ENCODE measurements around the gene SNCAIP. TPM values are rescaled to one million over a fixed set of nuclear protein-coding genes. Genes with fewer than 3 reads are reported as not detected.

The SNCAIP gene
- total and polyA plus RNA-seq, 2 of the 4 experiments (the other 2 are of a cell fraction): 15.3 to 19.0 TPM

GRCh38 chr5:122330881-122331280, 18.8 kb downstream of the SNCAIP start:
- Histone ChIP-seq H2AK5ac (ENCODE audit: low read depth, low read length) (no peak overlapping the region), H3K18ac (ENCODE audit: low read depth, low read length) (no peak overlapping the region), H4K5ac (ENCODE audit: low read depth, low read length) (no peak overlapping the region), H2BK5ac (ENCODE audit: low read depth, low read length, poor library complexity, severe bottlenecking) (no peak overlapping the region), H4K20me1 (ENCODE audit: insufficient read depth, low read length) (no peaks in the 10 kb centered on the region), H3K9ac (ENCODE audit: low read depth, low read length) (no peak overlapping the region), H2BK15ac (ENCODE audit: low read depth, low read length) (no peak overlapping the region), H3K4ac (ENCODE audit: low read depth, low read length) (no peak overlapping the region), H4K91ac (ENCODE audit: insufficient read depth, low read depth, low read length) (no peak overlapping the region), H3K4me2 (ENCODE audit: low read depth, low read length) (no peak overlapping the region), H3K79me1 (ENCODE audit: low read depth in 1 of 2, low read length in 2 of 2) (peaks cover 14 to 26% of the 10 kb centered on the region in 2 experiments; a peak in 3 of 4 replicates), H4K8ac (ENCODE audit: low read depth in 2 of 2, low read length in 2 of 2) (no peak overlapping the region), H2BK20ac (ENCODE audit: low read depth, low read length) (no peak overlapping the region), H3K9me1 (ENCODE audit: insufficient read depth, low read length) (peaks cover 7% of the 10 kb centered on the region; the same call in 1 of the 2 replicates), H2AK9ac (replicated peaks; ENCODE audit: low read depth, low read length, poor library complexity) (no peak overlapping the region), H3K14ac (replicated peaks; ENCODE audit: low read depth, low read length) (no peak overlapping the region), H2AFZ (replicated peaks; ENCODE audit: low read length, poor library complexity) (no peak overlapping the region), H3K4me1 (ENCODE audit: control insufficient read depth, insufficient read depth, low read length) (peaks cover 5% of the 10 kb centered on the region), H3K9me3 (ENCODE audit: control insufficient read depth, insufficient read depth, low read length) (no peaks in the 10 kb centered on the region), H3K23ac (ENCODE audit: low read depth, low read length) (no peak overlapping the region), H3K27ac (ENCODE audit: insufficient read depth, low read length) (no peak overlapping the region), H3K36me3 (ENCODE audit: control insufficient read depth, insufficient read depth, low read length) (no peaks in the 10 kb centered on the region), H3K27me3 (ENCODE audit: control insufficient read depth, insufficient read depth, low read length) (no peaks in the 10 kb centered on the region), H2BK120ac (ENCODE audit: low read depth, low read length) (no peak overlapping the region), H3K56ac (ENCODE audit: extremely low read depth, insufficient read depth, low read length) (no peak overlapping the region), H3K4me3 (ENCODE audit: insufficient read depth, low read depth, low read length) (no peak overlapping the region)
- ATAC-seq (ENCODE audit: low read depth) (no peak), DNase-seq (no peak)
- BruUV-seq (replicated peaks): no TSS peak
- POLR2A ChIA-PET (ENCODE audit: unreplicated experiment): no interaction called here
- dilution Hi-C loops (cut with HindIII; ENCODE audit: low sequenced_read_pairs, unreplicated experiment) (no loop called here), in situ Hi-C loops (cut with MboI; ENCODE audit: low sequenced_read_pairs) (no loop called here), intact Hi-C loops (cut with micrococcal nuclease) (no loop called here)
- WGBS, 2 experiments (ENCODE audit: extremely low coverage in 2 of 2, insufficient read length in 1 of 2): 100% methylated on average over 3 of the region's 6 CpGs; no CpG with 5 or more reads in 1 of the 2 experiments
- TF ChIP-seq, protein P1, sequence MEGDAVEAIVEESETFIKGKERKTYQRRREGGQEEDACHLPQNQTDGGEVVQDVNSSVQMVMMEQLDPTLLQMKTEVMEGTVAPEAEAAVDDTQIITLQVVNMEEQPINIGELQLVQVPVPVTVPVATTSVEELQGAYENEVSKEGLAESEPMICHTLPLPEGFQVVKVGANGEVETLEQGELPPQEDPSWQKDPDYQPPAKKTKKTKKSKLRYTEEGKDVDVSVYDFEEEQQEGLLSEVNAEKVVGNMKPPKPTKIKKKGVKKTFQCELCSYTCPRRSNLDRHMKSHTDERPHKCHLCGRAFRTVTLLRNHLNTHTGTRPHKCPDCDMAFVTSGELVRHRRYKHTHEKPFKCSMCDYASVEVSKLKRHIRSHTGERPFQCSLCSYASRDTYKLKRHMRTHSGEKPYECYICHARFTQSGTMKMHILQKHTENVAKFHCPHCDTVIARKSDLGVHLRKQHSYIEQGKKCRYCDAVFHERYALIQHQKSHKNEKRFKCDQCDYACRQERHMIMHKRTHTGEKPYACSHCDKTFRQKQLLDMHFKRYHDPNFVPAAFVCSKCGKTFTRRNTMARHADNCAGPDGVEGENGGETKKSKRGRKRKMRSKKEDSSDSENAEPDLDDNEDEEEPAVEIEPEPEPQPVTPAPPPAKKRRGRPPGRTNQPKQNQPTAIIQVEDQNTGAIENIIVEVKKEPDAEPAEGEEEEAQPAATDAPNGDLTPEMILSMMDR (conservative IDR thresholded peaks at IDR 0.05; ENCODE audit: low read depth, low read length): no peak
- TF ChIP-seq NFE2L2 (IDR thresholded peaks at IDR 0.05; ENCODE audit: low read depth, low read length) (no peak), MAFK (IDR thresholded peaks at IDR 0.05; ENCODE audit: low read depth, low read length) (no peak), FOS (IDR thresholded peaks at IDR 0.05; ENCODE audit: low read depth, low read length) (no peak), SMC3 (IDR thresholded peaks at IDR 0.05; ENCODE audit: low read depth, low read length) (no peak), RAD21 (IDR thresholded peaks at IDR 0.05; ENCODE audit: low read length) (no peak), RFX5 (IDR thresholded peaks at IDR 0.05; ENCODE audit: low read depth, low read length) (no peak), CHD1 (IDR thresholded peaks at IDR 0.05; ENCODE audit: low read depth, low read length) (no peak), MXI1 (IDR thresholded peaks at IDR 0.05; ENCODE audit: borderline replicate concordance, low read depth, low read length) (no peak), RCOR1 (IDR thresholded peaks at IDR 0.05; ENCODE audit: insufficient replicate concordance, low read length) (no peak), BHLHE40 (IDR thresholded peaks at IDR 0.05; ENCODE audit: low read depth, low read length) (no peak), POLR2A (IDR thresholded peaks at IDR 0.05; ENCODE audit: low read depth, low read length) (no peak), CEBPB (IDR thresholded peaks at IDR 0.05; ENCODE audit: low read depth, low read length) (no peak), MAZ (IDR thresholded peaks at IDR 0.05; ENCODE audit: borderline replicate concordance, low read depth, low read length) (no peak)
- TF ChIP-seq, protein P2, sequence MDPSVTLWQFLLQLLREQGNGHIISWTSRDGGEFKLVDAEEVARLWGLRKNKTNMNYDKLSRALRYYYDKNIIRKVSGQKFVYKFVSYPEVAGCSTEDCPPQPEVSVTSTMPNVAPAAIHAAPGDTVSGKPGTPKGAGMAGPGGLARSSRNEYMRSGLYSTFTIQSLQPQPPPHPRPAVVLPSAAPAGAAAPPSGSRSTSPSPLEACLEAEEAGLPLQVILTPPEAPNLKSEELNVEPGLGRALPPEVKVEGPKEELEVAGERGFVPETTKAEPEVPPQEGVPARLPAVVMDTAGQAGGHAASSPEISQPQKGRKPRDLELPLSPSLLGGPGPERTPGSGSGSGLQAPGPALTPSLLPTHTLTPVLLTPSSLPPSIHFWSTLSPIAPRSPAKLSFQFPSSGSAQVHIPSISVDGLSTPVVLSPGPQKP (IDR thresholded peaks at IDR 0.05; ENCODE audit: borderline replicate concordance, low read depth, low read length): no peak
- TF ChIP-seq, protein P3, sequence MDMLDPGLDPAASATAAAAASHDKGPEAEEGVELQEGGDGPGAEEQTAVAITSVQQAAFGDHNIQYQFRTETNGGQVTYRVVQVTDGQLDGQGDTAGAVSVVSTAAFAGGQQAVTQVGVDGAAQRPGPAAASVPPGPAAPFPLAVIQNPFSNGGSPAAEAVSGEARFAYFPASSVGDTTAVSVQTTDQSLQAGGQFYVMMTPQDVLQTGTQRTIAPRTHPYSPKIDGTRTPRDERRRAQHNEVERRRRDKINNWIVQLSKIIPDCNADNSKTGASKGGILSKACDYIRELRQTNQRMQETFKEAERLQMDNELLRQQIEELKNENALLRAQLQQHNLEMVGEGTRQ (IDR thresholded peaks at IDR 0.05; ENCODE audit: low read depth, low read length): no peak
- CTCF ChIA-PET: no interaction called here

All from IMR-90 (cell line).